IPS-18c (cell line): Measurements from ENCODE around the gene GEMIN5.
"Not testable (repeated sequence)": the region's sequence is repeated elsewhere in the genome, so short reads cannot be mapped to it uniquely, and the experiment has no call there.

Experiments used
- H3K4me3 ChIP-seq: 2 replicates; pipeline ENCODE4 v1.7.0; 2013; ENCODE audit warnings: low read depth, mild to moderate bottlenecking, low read length, moderate library complexity; ENCODE audit not compliant: insufficient read depth
- H3K9me3 ChIP-seq: one replicate; pipeline ENCODE4 v1.6.1; 2013; ENCODE audit warnings: mild to moderate bottlenecking, low read length, moderate library complexity; ENCODE audit not compliant: control insufficient read depth, insufficient read depth

The GEMIN5 gene

DNA sequence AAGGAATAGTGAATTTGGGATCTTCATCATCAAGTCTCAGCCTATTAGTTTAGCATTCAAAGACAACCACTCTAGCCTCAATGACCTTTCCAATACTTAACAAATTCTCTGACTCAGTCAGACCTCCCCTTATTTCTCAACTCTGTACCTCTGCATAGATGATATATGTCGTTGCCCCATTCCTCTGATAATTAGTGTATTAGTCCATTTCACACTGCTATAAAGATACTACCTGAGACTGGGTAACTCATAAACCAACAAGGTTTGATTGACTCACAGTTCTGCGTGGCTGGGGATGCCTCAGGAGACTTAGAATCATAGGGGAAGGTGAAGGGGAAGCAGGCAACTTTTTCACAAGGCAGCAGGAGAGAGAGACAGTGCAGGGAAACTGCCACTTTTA is 11.8 kb upstream of the GEMIN5 start:
- Histone ChIP-seq H3K9me3 (no peaks in the 10 kb centered on the region), H3K4me3 (no peak overlapping the region)

GRCh38 chr5:154948313-154948712 is 10.3 kb upstream of the GEMIN5 start:
- Histone ChIP-seq H3K9me3 (no peaks in the 10 kb centered on the region), H3K4me3 (no peak overlapping the region)

DNA sequence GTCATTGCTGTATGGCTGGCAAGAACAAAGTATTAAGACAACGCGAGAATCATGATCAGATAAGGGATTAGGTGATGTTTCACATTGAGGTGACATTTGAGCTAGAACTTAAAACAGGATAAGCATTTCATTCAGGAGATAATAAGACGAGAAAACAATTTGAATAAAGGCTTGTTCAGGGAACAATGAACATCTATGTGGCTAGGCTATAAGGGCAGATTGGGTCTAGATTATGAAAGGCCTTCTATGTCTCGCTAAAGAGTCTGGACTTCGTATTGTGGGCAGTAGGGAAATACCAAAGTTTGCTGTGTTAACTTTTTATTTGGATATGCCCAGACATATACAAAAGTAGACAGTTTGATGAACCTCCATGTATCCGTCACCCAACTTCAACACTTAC is 9.8 kb upstream of the GEMIN5 start:
- no peaks in the 10 kb centered on the region for H3K9me3 ChIP-seq
- H3K4me3 ChIP-seq: no peak overlapping the region

- Histone ChIP-seq H3K4me3 (no peak overlapping the region), H3K9me3 (no peaks in the 10 kb centered on the region)
Measured at GRCh38 chr5:154945695-154946301, 7.8 kb upstream of the GEMIN5 start.

DNA sequence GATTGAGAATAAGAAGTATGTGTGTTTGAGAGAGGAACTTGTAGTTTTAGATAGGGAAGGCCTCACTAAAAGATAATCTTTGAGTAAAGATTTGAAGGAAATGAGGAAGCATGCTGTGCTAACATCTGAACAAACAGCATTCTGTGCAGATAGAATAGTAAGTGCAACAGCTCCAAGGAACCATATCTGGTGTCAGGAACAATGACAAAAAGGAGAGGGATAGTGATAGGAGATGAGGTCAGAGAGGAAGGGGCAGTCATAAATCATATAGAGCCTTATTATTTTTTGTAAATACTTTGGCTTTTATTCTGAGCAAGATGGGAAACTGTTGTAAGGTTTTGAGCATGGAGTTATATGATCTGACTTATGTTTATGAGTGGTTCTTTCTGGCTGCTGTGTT is 6.7 kb upstream of the GEMIN5 start:
- Histone ChIP-seq H3K4me3 (no peak overlapping the region), H3K9me3 (no peaks in the 10 kb centered on the region)

DNA sequence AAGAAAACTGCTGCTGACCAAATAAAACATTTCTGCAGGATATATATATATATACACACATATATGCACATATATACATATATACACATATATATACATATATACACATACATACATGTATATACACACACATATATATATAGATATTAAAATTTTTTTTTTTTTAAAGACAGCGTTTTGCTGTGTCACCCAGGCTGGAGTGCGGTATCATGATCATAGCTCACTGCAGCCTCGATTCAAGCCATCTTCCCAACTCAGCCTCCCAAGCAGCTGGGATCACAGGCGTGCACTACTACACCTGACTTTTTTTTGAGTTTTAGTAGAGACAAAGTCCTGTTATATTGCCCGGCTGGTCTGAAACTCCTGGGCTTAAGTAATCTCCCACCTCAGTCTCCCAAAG is 5.5 kb upstream of the GEMIN5 start:
- no peaks in the 10 kb centered on the region for H3K9me3 ChIP-seq
- H3K4me3 ChIP-seq: no peak overlapping the region

- Histone ChIP-seq H3K9me3 (no peaks in the 10 kb centered on the region), H3K4me3 (peak within 1 kb of the TSS; percentile 73)
Measured at GRCh38 chr5:154940772-154941620, 3.0 kb upstream of the GEMIN5 start, which contains the start of gene MRPL22. MRPL22 (plus strand) TSS chr5:154941073; CDS start chr5:154941111, 38 bp downstream.

DNA sequence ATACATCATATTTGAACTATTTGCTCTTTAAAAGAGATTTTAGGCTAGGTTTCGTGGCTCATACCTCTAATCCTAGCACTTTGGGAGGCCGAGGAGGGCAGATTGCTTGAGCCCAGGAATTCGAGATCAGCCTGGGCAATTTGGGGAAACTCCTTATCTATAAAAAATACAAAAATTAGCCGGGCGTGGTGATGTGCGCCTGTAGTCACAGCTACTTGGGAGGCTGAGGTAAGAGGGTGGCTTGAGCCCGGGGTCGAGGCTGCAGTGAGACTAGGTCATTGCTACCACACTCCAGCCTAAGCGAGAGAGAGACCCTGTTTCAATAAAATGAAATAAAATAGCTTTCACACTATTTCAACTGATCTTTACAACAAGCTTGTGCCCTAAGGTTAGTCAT is 2.4 kb upstream of the GEMIN5 start:
- peak overlapping the region; percentile 73; the same call in 1 of the 2 replicates for H3K4me3 ChIP-seq
- no peaks in the 10 kb centered on the region for H3K9me3 ChIP-seq

DNA sequence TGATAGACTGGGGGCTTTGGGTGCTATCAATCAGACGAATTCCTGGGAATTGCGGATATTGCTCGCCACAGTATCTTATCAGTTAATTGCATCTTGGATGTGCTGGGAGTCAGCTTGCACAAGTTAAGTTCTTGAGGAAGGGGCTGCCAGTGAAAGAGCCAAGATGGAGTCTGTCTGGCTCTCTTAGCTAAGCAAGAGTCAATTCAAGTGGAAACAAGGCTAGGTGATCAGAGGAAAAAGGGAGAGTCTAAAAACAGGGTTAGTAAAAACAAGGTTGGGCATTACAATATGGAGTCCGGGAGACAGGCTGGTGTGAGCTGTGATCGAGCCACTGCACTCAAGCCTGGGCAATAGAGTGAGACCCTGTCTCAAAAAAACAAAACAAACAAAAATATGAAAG is 1.4 kb upstream of the GEMIN5 start:
- not testable (repeated sequence) for H3K4me3 ChIP-seq, H3K9me3 ChIP-seq

DNA sequence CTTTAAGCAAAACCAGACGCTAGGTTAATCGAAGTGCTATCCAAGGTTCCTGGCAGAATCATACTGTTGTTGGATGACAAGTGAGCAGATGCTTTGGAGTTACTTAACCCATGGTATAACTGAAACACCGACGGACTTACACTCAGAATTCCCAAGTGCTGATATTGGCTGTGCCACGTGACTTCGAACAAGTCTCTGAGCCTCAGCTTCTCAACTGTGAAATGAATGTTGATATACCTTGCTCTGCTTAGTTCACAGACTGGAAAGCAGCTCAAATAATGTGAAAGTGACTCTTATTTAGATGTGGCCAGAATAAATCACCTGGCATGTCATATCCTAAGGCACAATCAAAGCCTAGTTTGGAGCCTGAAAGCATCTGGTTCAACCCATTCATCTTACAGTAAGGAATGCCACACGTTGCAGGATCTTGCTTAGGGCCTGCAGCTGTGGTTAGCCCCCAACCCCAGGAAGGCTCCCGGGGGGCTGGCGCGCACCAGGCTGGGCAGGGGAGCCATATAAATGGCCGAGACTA is 759 bp downstream of the GEMIN5 start:
- Histone ChIP-seq H3K4me3 (peak overlapping the region; percentile 81), H3K9me3 (no peaks in the 10 kb centered on the region)

DNA sequence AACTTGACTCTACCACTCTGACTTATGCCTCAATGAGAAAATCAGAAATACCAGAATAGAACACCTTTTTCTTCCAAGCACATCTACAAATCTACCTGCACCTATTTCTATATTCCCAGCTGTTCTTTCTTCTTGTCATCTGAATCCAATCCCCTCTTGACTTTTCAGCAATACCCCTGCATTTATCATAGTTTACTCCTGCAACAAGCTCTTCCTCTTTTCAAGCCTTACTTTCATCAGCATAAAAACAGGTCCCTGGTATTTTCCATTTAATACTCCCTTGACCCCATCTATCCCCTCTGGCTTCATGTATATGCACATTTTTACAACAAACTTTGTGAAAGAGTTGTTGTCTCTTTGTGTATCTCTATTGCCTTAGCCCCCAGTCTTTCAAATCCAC is 3.1 kb downstream of the GEMIN5 start:
- Histone ChIP-seq H3K9me3 (no peaks in the 10 kb centered on the region), H3K4me3 (no peak overlapping the region)

DNA sequence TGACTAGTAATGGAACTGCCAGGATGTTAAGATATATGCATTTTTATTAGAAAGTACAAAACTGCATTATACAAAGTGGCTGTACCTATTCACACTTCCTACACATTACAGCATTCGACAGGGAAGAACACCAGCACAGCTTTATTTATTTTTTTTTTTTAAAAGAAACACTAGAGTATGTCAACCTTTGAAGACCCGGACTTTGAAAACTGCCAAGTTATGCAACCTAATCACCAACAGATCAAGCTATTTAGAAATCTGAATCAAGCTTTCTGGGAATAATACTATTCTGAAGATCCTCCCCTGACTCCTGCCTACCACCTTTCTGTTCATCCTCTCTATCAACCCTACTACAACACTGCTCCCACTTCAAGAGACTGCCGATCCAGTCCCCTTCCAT is 4.5 kb downstream of the GEMIN5 start:
- Histone ChIP-seq H3K9me3 (no peaks in the 10 kb centered on the region), H3K4me3 (no peak overlapping the region)

DNA sequence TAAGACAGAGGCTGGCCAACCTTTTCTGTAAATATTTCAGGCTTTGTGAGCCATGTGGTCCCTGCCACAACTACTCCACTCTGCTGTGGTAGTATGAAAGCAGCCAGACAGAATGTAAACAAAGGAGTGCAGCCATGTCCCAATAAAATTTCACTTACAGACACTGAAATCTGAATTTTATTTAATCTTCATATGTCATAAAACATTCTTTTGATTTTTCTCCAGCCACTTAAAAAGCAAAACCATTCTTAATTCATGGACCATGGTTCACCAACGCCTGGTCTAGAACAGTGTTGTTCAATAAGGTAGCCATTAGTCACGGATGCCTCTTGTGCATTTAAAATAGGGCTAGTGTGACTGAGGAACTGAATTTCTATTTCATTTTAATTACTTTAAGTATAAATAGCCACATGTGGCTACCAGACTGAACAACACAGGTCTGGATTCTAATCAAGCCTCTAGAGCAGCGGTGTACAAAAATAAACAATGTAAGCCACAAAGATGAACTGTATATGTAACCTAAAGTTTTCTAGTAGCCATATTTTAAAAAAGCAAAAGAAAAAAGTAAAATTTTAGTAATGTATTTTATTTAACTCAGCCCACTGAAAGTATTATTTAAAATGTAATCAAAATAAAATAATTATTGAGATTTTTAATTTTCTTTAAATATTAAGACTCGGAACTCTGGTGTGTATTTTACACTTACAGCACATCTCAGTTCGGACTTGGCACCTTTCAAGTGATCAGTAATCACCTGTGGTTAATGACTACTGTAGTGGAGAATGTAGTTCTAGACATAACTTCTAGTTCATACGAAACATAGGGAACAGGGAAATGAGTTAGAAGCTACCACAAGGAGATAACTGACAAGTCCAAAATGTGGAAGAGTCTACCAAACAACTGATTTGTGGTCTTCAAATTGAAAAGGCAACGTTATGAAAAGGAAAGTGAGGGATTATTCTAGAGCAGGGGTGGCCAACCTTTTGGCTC is 14.3 kb downstream of the GEMIN5 start:
- H3K4me3 ChIP-seq: no peak overlapping the region

DNA sequence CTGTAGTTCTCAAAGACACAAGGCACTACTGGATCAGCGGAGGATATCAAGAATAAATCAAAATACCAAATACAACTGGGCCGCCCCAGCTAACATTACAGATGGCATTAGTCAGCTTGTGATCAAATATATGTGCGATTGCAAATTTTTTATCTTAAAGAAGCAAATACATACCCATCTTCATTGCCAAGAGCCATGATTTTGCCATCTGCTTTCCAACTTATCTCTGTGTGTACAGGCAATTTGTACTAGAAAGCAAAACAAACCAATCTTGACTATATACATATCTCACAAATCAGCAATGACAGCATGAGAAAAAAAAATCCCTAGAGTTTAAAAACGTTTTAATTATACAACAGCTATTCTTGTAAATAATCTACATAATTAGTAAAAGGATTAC is 20.3 kb downstream of the GEMIN5 start:
- Histone ChIP-seq H3K9me3 (no peaks in the 10 kb centered on the region), H3K4me3 (no peak overlapping the region)

More for the DNA sequence above, 14.3 kb downstream of the GEMIN5 start:
- H3K9me3 ChIP-seq: no peaks in the 10 kb centered on the region

DNA sequence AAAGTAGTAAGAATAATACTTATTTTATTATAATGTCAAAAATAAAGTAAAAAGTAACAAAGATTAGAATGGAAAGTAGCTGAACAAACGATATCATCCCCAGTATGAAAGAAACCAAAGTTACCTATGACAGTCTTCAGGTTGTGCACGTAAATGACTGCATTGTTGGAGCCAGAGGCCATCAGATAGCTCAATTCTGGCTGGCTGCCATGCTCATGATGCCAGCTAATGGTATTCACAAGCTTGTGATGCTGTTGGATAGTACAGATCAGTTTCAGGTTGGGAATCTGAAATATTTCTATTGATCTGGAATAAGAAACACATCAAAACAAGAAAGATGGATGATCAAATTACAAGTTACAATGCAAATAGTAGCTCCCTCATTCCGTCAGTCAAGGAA is 21.1 kb downstream of the GEMIN5 start:
- H3K9me3 ChIP-seq: no peaks in the 10 kb centered on the region
- no peak overlapping the region for H3K4me3 ChIP-seq

- H3K4me3 ChIP-seq, H3K9me3 ChIP-seq: not testable (repeated sequence)
Measured at GRCh38 chr5:154905601-154906000, 32.4 kb downstream of the GEMIN5 start.

- no peak overlapping the region for H3K4me3 ChIP-seq
- H3K9me3 ChIP-seq: no peaks in the 10 kb centered on the region
Measured at GRCh38 chr5:154901913-154902312, 36.1 kb downstream of the GEMIN5 start.
